CD4-positive, alpha-beta T cell treated with Interleukin-17A for 4 hours (primary cell): ENCODE results near the gene KCNK10.

Experiments used
- DNase-seq: peaks from one replicate; pipeline ENCODE4 v3.0.0-alpha.2; 2020; ENCODE audit warnings: mixed read lengths

Gene KCNK10

GRCh38 chr14:88168498-88169165 is 154.4 kb downstream of the KCNK10 start:
- peak; percentile 65 for DNase-seq

GRCh38 chr14:88168025-88168424 is 155.0 kb downstream of the KCNK10 start:
- DNase-seq: no peak

GRCh38 chr14:88166616-88167015 is 156.5 kb downstream of the KCNK10 start:
- no peak for DNase-seq

- DNase-seq: no peak
Observed at GRCh38 chr14:88164906-88165534, 158.0 kb downstream of the KCNK10 start.

GRCh38 chr14:88163731-88164255 is 159.3 kb downstream of the KCNK10 start:
- DNase-seq: no peak

- DNase-seq: no peak
Observed at GRCh38 chr14:88156127-88156526, 166.9 kb downstream of the KCNK10 start.

- no peak for DNase-seq
Observed at GRCh38 chr14:88154926-88155325, 168.1 kb downstream of the KCNK10 start.

- DNase-seq: no peak
Observed at GRCh38 chr14:88154321-88154720, 168.7 kb downstream of the KCNK10 start.

GRCh38 chr14:88146881-88147649 is 176.0 kb downstream of the KCNK10 start:
- DNase-seq: no peak

- no peak for DNase-seq
Observed at GRCh38 chr14:88143810-88144209, 179.3 kb downstream of the KCNK10 start.

GRCh38 chr14:88142997-88143396 is 180.1 kb downstream of the KCNK10 start:
- no peak for DNase-seq

GRCh38 chr14:88140874-88141273 is 182.2 kb downstream of the KCNK10 start:
- DNase-seq: no peak

GRCh38 chr14:88137327-88137726 is 185.7 kb downstream of the KCNK10 start:
- no peak for DNase-seq
